Spleen (tissue), 11 donors: ENCODE measurements around the gene FSTL1. TPM values are rescaled to one million over a fixed set of nuclear protein-coding genes. Genes with fewer than 3 reads are reported as not detected.

Experiments
- DNase-seq: peaks from one replicate; pipeline ENCODE4 v3.0.0-alpha.2; 2020
- H3K27ac ChIP-seq, 8 donors: fragments of 200-600 bp; sonication (generic) in 7 of 8; 1 replicate in 4 of 8; 2 replicates in 4 of 8; pipeline versions ENCODE4 v1.5.0 to v1.8.0; 2016 to 2021; ENCODE audit warnings: inconsistent platforms in 4 of 8, mild to moderate bottlenecking in 4 of 8, moderate library complexity in 1 of 8
- H3K27me3 ChIP-seq, 7 donors: fragments of 200-600 bp; sonication (generic) in 6 of 7; replicated peaks in 1 of 7; 1 replicate in 4 of 7; 2 replicates in 3 of 7; pipeline versions ENCODE4 v1.5.0 to v1.8.0; 2016 to 2021; ENCODE audit warnings: inconsistent platforms in 3 of 7, mild to moderate bottlenecking in 1 of 7
- H3K36me3 ChIP-seq, 6 donors: fragments of 200-600 bp; sonication (generic) in 5 of 6; 1 replicate in 4 of 6; 2 replicates in 2 of 6; pipeline versions ENCODE4 v1.5.0 to v1.8.0; 2016 to 2021; ENCODE audit warnings: inconsistent platforms in 2 of 6
- H3K4me1 ChIP-seq, 6 donors: fragments of 200-600 bp; sonication (generic) in 5 of 6; 1 replicate in 3 of 6; 2 replicates in 3 of 6; pipeline versions ENCODE4 v1.5.0 to v1.8.0; 2016 to 2021; ENCODE audit warnings: inconsistent platforms in 3 of 6
- H3K4me3 ChIP-seq, 8 donors: fragments of 200-600 bp; sonication (generic) in 7 of 8; 1 replicate in 4 of 8; 2 replicates in 4 of 8; pipeline versions ENCODE4 v1.5.0 to v1.8.0; 2016 to 2021; ENCODE audit warnings: inconsistent platforms in 4 of 8, mild to moderate bottlenecking in 4 of 8, moderate library complexity in 2 of 8
- H3K9me3 ChIP-seq, 8 donors: fragments of 200-600 bp; sonication (generic) in 7 of 8; 1 replicate in 4 of 8; 2 replicates in 4 of 8; pipeline versions ENCODE4 v1.5.0 to v1.8.0; 2016 to 2021; ENCODE audit warnings: inconsistent platforms in 4 of 8
- CTCF ChIP-seq, 11 experiments: fragments of 200-600 bp in 7 of 11; fragments of 450-650 bp in 4 of 11; sonication (generic) in 4 of 11; IDR thresholded peaks in 8 of 11; conservative IDR thresholded peaks in 3 of 11; 1 replicate in 7 of 11; 2 replicates in 4 of 11; pipeline versions ENCODE4 v1.4.0 to v1.8.0; 2016 to 2021; ENCODE audit warnings: antibody characterized with exemption in 11 of 11, inconsistent platforms in 4 of 11, mild to moderate bottlenecking in 1 of 11
- POLR2A ChIP-seq, 3 donors: fragments of 450-650 bp; IDR thresholded peaks; one replicate each; pipeline ENCODE4 v1.5.1; 2017; ENCODE audit warnings: antibody characterized with exemption in 3 of 3, mild to moderate bottlenecking in 1 of 3
- POLR2AphosphoS5 ChIP-seq, 3 donors: sonication (generic); formaldehyde crosslinking; IDR thresholded peaks; one replicate each; pipeline ENCODE4 v1.5.1; 2017; ENCODE audit warnings: antibody characterized with exemption in 3 of 3
- WGBS, 5 donors: extraction: QIAGEN DNeasy Blood & Tissue Kit in 3 of 5; methylation state at CpG; one replicate each; pipeline versions ENCODE4 v1.1.5 to v1.1.7; 2013 to 2018; 5-methylcytosine and 5-hydroxymethylcytosine counted together
- intact Hi-C: fragments of 100-400 bp; cut with DNase I; formaldehyde crosslinking; loops from one replicate; pipeline ENCODE4 v1.15.0; 2023; ENCODE audit warnings: low total_unique reads
- polyA plus RNA-seq, 3 donors: library from polyadenylated mRNA; stranded (reverse); fragments of 200-250 nt; gene quantifications; one replicate each; pipeline ENCODE4 v1.2.1, GENCODE V29; 2013
- total RNA-seq, 7 donors: library from RNA; depleted of rRNA in 3 of 7; stranded (reverse); fragments of >200 nt in 3 of 7; fragmentation: NEBNext Ultra II Directional in 4 of 7; extraction: Animal tissue kit (Norgen Biotek cat#: 25700) in 4 of 7; gene quantifications; one replicate each; pipeline versions ENCODE4 v1.1.0 to v1.2.1, GENCODE V29; 2016 to 2021
- donor health status: healthy with polysubstance abuse.
- donor health status: DM: no; HTN: no; CAD: no; lungs with moderate emphysema.
- donor health status: DM: no; HTN: no; CAD: no.
- donor health status: Bipolar disorder and iron deficiency.
- donor health status: healthy.
- donor health status: DM: no; HTN: no; CAD: no.
- donor health status: DM: yes; HTN: yes; CAD: no.

FSTL1 gene
- total and polyA plus RNA-seq, 10 donors: 6.7 to 228 (median 99.3) TPM

GRCh38 chr3:120415756-120416155 is 35.0 kb downstream of the FSTL1 start:
- Histone ChIP-seq H3K36me3 (peaks cover 0 to 12% (median 0%) of the 10 kb centered on the region in 6 donors), H3K9me3 (no peaks in the 10 kb centered on the region), H3K27ac (peak overlapping the region in 2 of 8 donors; percentile 18 to 82), H3K4me1 (peaks cover 13 to 57% (median 31%) of the 10 kb centered on the region in 6 donors), H3K4me3 (no peak overlapping the region), H3K27me3 (no peaks in the 10 kb centered on the region)
- intact Hi-C loops: loop anchor here (5.0 kb wide), 1 partner anchor 173 kb away; no protein-coding TSS in a partner anchor
- TF ChIP-seq POLR2A (IDR thresholded peaks at IDR 0.05): no peak
- TF ChIP-seq CTCF (IDR thresholded peaks at IDR 0.05 in 8 of 11, conservative IDR thresholded peaks at IDR 0.05 in 3 of 11): no peak
- no peak for TF ChIP-seq POLR2AphosphoS5 (IDR thresholded peaks at IDR 0.05)
- DNase-seq: no peak
- 79 to 92% (median 89%) methylated on average over 6 of the region's 6 CpGs for WGBS, 5 donors

DNA sequence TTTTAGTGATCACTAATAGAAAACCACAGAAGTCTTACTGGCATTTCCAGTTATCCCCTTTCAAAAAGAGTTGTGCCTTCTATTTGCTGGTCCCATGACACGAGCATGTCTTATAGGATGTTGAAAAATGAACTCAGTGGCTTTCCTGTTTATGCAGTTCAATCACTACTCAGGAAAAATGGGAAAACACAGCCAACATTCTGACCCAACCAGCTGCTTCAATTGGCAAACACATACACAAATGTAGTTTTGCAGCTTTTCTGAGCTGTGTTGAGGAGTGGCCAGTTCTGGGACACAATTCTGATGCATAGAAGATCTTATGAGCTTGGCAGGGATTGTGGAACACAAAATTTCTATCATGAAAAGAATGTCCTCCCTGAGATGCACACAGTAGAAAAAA is 40.3 kb downstream of the FSTL1 start:
- Histone ChIP-seq H3K27me3 (no peaks in the 10 kb centered on the region), H3K36me3 (peaks cover 0 to 57% (median 4%) of the 10 kb centered on the region in 6 donors), H3K27ac (no peak overlapping the region), H3K4me1 (peaks cover 0 to 24% (median 0%) of the 10 kb centered on the region in 6 donors), H3K4me3 (no peak overlapping the region), H3K9me3 (no peaks in the 10 kb centered on the region)
- no peak for TF ChIP-seq POLR2A (IDR thresholded peaks at IDR 0.05)
- TF ChIP-seq CTCF (IDR thresholded peaks at IDR 0.05 in 8 of 11, conservative IDR thresholded peaks at IDR 0.05 in 3 of 11): no peak
- TF ChIP-seq POLR2AphosphoS5 (IDR thresholded peaks at IDR 0.05): no peak
- DNase-seq: no peak
- WGBS, 5 donors: 58 to 73% (median 61%) methylated on average over 1 of the region's 1 CpG
- intact Hi-C loops: no loop called here

- Histone ChIP-seq H3K9me3 (no peaks in the 10 kb centered on the region), H3K36me3 (peaks cover 0 to 61% (median 4%) of the 10 kb centered on the region in 6 donors), H3K4me1 (peaks cover 0 to 22% (median 0%) of the 10 kb centered on the region in 6 donors), H3K27ac (peak overlapping the region in 1 of 8 donors; percentile 14), H3K27me3 (no peaks in the 10 kb centered on the region), H3K4me3 (no peak overlapping the region)
- WGBS, 5 donors: 74 to 85% (median 79%) methylated on average over 3 of the region's 3 CpGs
- no peak for DNase-seq
- intact Hi-C loops: no loop called here
- no peak for TF ChIP-seq POLR2A (IDR thresholded peaks at IDR 0.05)
- TF ChIP-seq POLR2AphosphoS5 (IDR thresholded peaks at IDR 0.05): no peak
- TF ChIP-seq CTCF (IDR thresholded peaks at IDR 0.05 in 8 of 11, conservative IDR thresholded peaks at IDR 0.05 in 3 of 11): no peak
These were observed 40.7 kb downstream of the FSTL1 start for GRCh38 chr3:120410116-120410515.

GRCh38 chr3:120407508-120408287 is 43.1 kb downstream of the FSTL1 start:
- TF ChIP-seq CTCF (IDR thresholded peaks at IDR 0.05 in 8 of 11, conservative IDR thresholded peaks at IDR 0.05 in 3 of 11) (no peak), POLR2AphosphoS5 (IDR thresholded peaks at IDR 0.05) (no peak), POLR2A (IDR thresholded peaks at IDR 0.05) (no peak)
- no peaks in the 10 kb centered on the region for H3K27me3 ChIP-seq
- DNase-seq: no peak
- no peak overlapping the region for H3K4me3 ChIP-seq
- WGBS, 5 donors: 70 to 81% (median 78%) methylated on average over 2 of the region's 2 CpGs
- H3K4me1 ChIP-seq: peaks cover 0 to 13% (median 0%) of the 10 kb centered on the region in 6 donors
- no peak overlapping the region for H3K27ac ChIP-seq
- peaks cover 0 to 80% (median 10%) of the 10 kb centered on the region in 6 donors for H3K36me3 ChIP-seq
- H3K9me3 ChIP-seq: no peaks in the 10 kb centered on the region
- intact Hi-C loops: loop anchor here (5.0 kb wide), 1 partner anchor 310 kb away; no protein-coding TSS in a partner anchor
